A549 (cell line): ENCODE measurements around the gene NRG3. TPM values are rescaled to one million over a fixed set of nuclear protein-coding genes. Genes with fewer than 3 reads are reported as not detected.

Source experiments
- ATAC-seq, 2 experiments: fragments of 200-7000 bp in 1 of 2; fragments of >200 bp in 1 of 2; cut with Nextera tagmentation in 1 of 2; cut with Tn5 transposase in 1 of 2; 3 replicates each; pipeline versions ENCODE4 v1.8.0 to v1.9.1; 2018 to 2020; ENCODE audit warnings: mild to moderate bottlenecking in 1 of 2, moderate library complexity in 1 of 2
- CTCF ChIA-PET: fragments of 300-600 bp; sonication (Branson Sonifier 250); formaldehyde crosslinking; extraction: SDS; loops from one replicate; lab custom pipeline; 2021; ENCODE audit warnings: antibody characterized with exemption, inconsistent platforms; lab: Yijun Ruan, JAX
- POLR2A ChIA-PET: fragments of 350-600 bp; formaldehyde crosslinking; extraction: SDS; loops from one replicate; lab custom pipeline; 2021; ENCODE audit warnings: antibody characterized with exemption, inconsistent platforms; lab: Yijun Ruan, JAX
- DNase-seq, 2 experiments: peaks; one replicate each; pipeline versions ENCODE4 v3.0.0 to v3.0.0-alpha.2; 2011 to 2016; ENCODE audit warnings: low read depth in 1 of 2, low spot score in 1 of 2
- FAIRE-seq: peaks from 2 replicates; lab custom pipeline; 2011; peaks lifted over from hg19 to GRCh38; lab: Jason Lieb, UNC
- H3K27ac ChIP-seq, 2 experiments: fragments of >200 bp; sonication (Bioruptor Twin); formaldehyde crosslinking; 3 replicates each; pipeline ENCODE4 v1.5.1; 2016 to 2017
- H3K4me1 ChIP-seq: fragments of >200 bp; sonication (Bioruptor Twin); formaldehyde crosslinking; 3 replicates; pipeline ENCODE4 v1.6.1; 2016
- H3K4me2 ChIP-seq: fragments of >200 bp; sonication (Bioruptor Twin); formaldehyde crosslinking; 3 replicates; pipeline ENCODE4 v1.6.1; 2016
- H3K4me3 ChIP-seq: fragments of >200 bp; sonication (Bioruptor Twin); formaldehyde crosslinking; 3 replicates; pipeline ENCODE4 v1.5.1; 2016
- H3K9me3 ChIP-seq: fragments of >200 bp; sonication (Bioruptor Twin); formaldehyde crosslinking; 3 replicates; pipeline ENCODE4 v1.6.1; 2016
- BHLHE40 ChIP-seq: IDR thresholded peaks from 2 replicates; pipeline ENCODE4 v1.6.1; 2012; ENCODE audit warnings: low read depth, low read length, inconsistent platforms
- CBX8 ChIP-seq: fragments of 200-600 bp; sonication (generic); IDR thresholded peaks from 2 replicates; pipeline ENCODE4 v1.6.1; 2016
- EHF ChIP-seq: fragments of 250-450 bp; sonication (Bioruptor Pico); IDR thresholded peaks from 2 replicates; pipeline ENCODE4 v1.5.0; 2020; ENCODE audit warnings: mild to moderate bottlenecking
- ELK1 ChIP-seq: fragments of 150-350 bp; IDR thresholded peaks from 2 replicates; pipeline ENCODE4 v1.6.1; 2014; ENCODE audit warnings: low read depth, mild to moderate bottlenecking, low read length
- EP300 ChIP-seq, 2 experiments: fragments of >200 bp; sonication (Bioruptor Twin); formaldehyde crosslinking; IDR thresholded peaks; 2 replicates in 1 of 2; 3 replicates in 1 of 2; pipeline ENCODE4 v1.6.1; 2016 to 2017
- FOSL2 ChIP-seq, 2 experiments: fragments of 450-650 bp in 1 of 2; fragments of >200 bp in 1 of 2; sonication (Bioruptor Twin) in 1 of 2; formaldehyde crosslinking; IDR thresholded peaks; 2 replicates each; pipeline versions ENCODE4 v1.5.0 to v1.6.1; 2016 to 2020; ENCODE audit warnings: mild to moderate bottlenecking in 1 of 2, moderate library complexity in 1 of 2
- FOXS1 ChIP-seq: fragments of 250-450 bp; sonication (Bioruptor Pico); IDR thresholded peaks from 2 replicates; pipeline ENCODE4 v1.5.0; 2020; ENCODE audit warnings: mild to moderate bottlenecking, moderate library complexity
- HDAC2 ChIP-seq: fragments of 200-600 bp; sonication (generic); IDR thresholded peaks from 2 replicates; pipeline ENCODE4 v1.6.1; 2016
- HOXA7 ChIP-seq: fragments of 250-450 bp; sonication (Bioruptor Pico); IDR thresholded peaks from 2 replicates; pipeline ENCODE4 v1.5.0; 2020; ENCODE audit warnings: mild to moderate bottlenecking, moderate library complexity
- KDM1A ChIP-seq: fragments of 200-600 bp; sonication (generic); IDR thresholded peaks from 2 replicates; pipeline ENCODE4 v1.6.1; 2016; ENCODE audit warnings: low read depth, mild to moderate bottlenecking
- MAFK ChIP-seq: fragments of 450-650 bp; IDR thresholded peaks from 2 replicates; pipeline ENCODE4 v1.6.1; 2014; ENCODE audit not compliant: partially characterized antibody
- NFE2L2 ChIP-seq: fragments of 150-350 bp; conservative IDR thresholded peaks from 2 replicates; pipeline ENCODE4 v1.6.1; 2014; ENCODE audit warnings: low read length
- PHF8 ChIP-seq: fragments of 200-600 bp; sonication (generic); IDR thresholded peaks from 2 replicates; pipeline ENCODE4 v1.6.1; 2016; ENCODE audit warnings: low read depth, mild to moderate bottlenecking, antibody characterized with exemption, moderate library complexity, borderline replicate concordance
- RAD21 ChIP-seq, 2 experiments: fragments of >200 bp in 1 of 2; sonication (Bioruptor Twin) in 1 of 2; formaldehyde crosslinking in 1 of 2; IDR thresholded peaks in 1 of 2; conservative IDR thresholded peaks in 1 of 2; 2 replicates in 1 of 2; 3 replicates in 1 of 2; pipeline ENCODE4 v1.6.1; 2012 to 2018; ENCODE audit warnings: inconsistent platforms in 1 of 2
- RARB ChIP-seq: fragments of 250-450 bp; sonication (Bioruptor Pico); IDR thresholded peaks from 2 replicates; pipeline ENCODE4 v1.8.0; 2021; ENCODE audit warnings: mild to moderate bottlenecking, moderate library complexity
- RFX5 ChIP-seq: fragments of 450-650 bp; IDR thresholded peaks from 2 replicates; pipeline ENCODE4 v1.7.1; 2014; ENCODE audit warnings: antibody characterized with exemption, mild to moderate bottlenecking, moderate library complexity
- USF2 ChIP-seq: fragments of 450-650 bp; IDR thresholded peaks from 2 replicates; pipeline ENCODE4 v1.6.1; 2014; ENCODE audit warnings: antibody characterized with exemption
- whole genome bisulfite sequencing: methylation state at CpG from one replicate; pipeline ENCODE4 v1.1.6; 2017; ENCODE audit errors: missing lambda C conversion rate; 5-methylcytosine and 5-hydroxymethylcytosine counted together
- polyA plus RNA-seq, 4 experiments: library from polyadenylated mRNA; depleted of rRNA in 3 of 4; stranded (reverse); fragments of >200 nt; fragmentation: RNase III in 1 of 4; extraction: RNeasy Plus Mini Kit Qiagen cat#74134 plus additional on column Dnase treatment in 1 of 4; gene quantifications; 2 replicates in 3 of 4; 3 replicates in 1 of 4; pipeline ENCODE4 v1.2.3, GENCODE V29; 2011 to 2017
- TF ChIP-seq, protein P1 (sequence below): fragments of >200 bp; sonication (Bioruptor Twin); formaldehyde crosslinking; IDR thresholded peaks from 3 replicates; pipeline ENCODE4 v1.5.1; 2016
- TF ChIP-seq, protein P2 (sequence below): IDR thresholded peaks from 2 replicates; pipeline ENCODE4 v1.6.1; 2012; ENCODE audit warnings: low read depth, borderline replicate concordance

The NRG3 gene
- polyA plus RNA-seq, 2 of the 4 experiments (the other 2 are of a cell fraction): not detected

GRCh38 chr10:82591421-82591820 lies 716.4 kb downstream of the NRG3 start:
- POLR2A ChIA-PET: no interaction called here
- H3K4me3 ChIP-seq: no peak overlapping the region
- TF ChIP-seq NFE2L2: no peak
- no peak for TF ChIP-seq MAFK
- no peak for TF ChIP-seq RAD21 (conservative IDR thresholded peaks at IDR 0.05 in 1 of 2, IDR thresholded peaks at IDR 0.05 in 1 of 2)
- TF ChIP-seq USF2: no peak
- TF ChIP-seq RARB (CRISPR knock-in tag): no peak
- no peak for TF ChIP-seq KDM1A
- no peak for TF ChIP-seq HOXA7 (CRISPR knock-in tag)
- TF ChIP-seq BHLHE40: no peak
- no peak for TF ChIP-seq FOSL2 (IDR thresholded peaks at IDR 0.05)
- TF ChIP-seq FOSL2 (CRISPR knock-in tag; IDR thresholded peaks at IDR 0.05): no peak
- TF ChIP-seq EHF (CRISPR knock-in tag): no peak
- TF ChIP-seq EP300 (IDR thresholded peaks at IDR 0.05): no peak
- TF ChIP-seq, protein P1, sequence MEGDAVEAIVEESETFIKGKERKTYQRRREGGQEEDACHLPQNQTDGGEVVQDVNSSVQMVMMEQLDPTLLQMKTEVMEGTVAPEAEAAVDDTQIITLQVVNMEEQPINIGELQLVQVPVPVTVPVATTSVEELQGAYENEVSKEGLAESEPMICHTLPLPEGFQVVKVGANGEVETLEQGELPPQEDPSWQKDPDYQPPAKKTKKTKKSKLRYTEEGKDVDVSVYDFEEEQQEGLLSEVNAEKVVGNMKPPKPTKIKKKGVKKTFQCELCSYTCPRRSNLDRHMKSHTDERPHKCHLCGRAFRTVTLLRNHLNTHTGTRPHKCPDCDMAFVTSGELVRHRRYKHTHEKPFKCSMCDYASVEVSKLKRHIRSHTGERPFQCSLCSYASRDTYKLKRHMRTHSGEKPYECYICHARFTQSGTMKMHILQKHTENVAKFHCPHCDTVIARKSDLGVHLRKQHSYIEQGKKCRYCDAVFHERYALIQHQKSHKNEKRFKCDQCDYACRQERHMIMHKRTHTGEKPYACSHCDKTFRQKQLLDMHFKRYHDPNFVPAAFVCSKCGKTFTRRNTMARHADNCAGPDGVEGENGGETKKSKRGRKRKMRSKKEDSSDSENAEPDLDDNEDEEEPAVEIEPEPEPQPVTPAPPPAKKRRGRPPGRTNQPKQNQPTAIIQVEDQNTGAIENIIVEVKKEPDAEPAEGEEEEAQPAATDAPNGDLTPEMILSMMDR: no peak
- TF ChIP-seq FOXS1 (CRISPR knock-in tag): no peak
- no peak for TF ChIP-seq PHF8
- TF ChIP-seq, protein P2, sequence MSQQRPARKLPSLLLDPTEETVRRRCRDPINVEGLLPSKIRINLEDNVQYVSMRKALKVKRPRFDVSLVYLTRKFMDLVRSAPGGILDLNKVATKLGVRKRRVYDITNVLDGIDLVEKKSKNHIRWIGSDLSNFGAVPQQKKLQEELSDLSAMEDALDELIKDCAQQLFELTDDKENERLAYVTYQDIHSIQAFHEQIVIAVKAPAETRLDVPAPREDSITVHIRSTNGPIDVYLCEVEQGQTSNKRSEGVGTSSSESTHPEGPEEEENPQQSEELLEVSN: no peak

GRCh38 chr10:82597840-82598239 lies 722.8 kb downstream of the NRG3 start:
- DNase-seq (no peak), FAIRE-seq (no peak), ATAC-seq (no peak)
- Histone ChIP-seq H3K4me1 (no peaks in the 10 kb centered on the region), H3K4me3 (no peak overlapping the region), H3K4me2 (no peak overlapping the region), H3K9me3 (no peaks in the 10 kb centered on the region), H3K27ac (no peak overlapping the region)
- CTCF ChIA-PET: interaction anchor here (0.6 kb wide), 1 partner anchor 10 kb away, joined by 3 read pairs; no protein-coding TSS in a partner anchor
- TF ChIP-seq HDAC2: no peak
- TF ChIP-seq RFX5: no peak
- no peak for TF ChIP-seq ELK1
- no peak for TF ChIP-seq CBX8
- TF ChIP-seq, protein P2: no peak
- WGBS: 61% methylated on average over 7 of the region's 7 CpGs
- POLR2A ChIA-PET: interaction anchor here (0.7 kb wide), 1 partner anchor 27 kb away, joined by 4 read pairs; no protein-coding TSS in a partner anchor

More at GRCh38 chr10:82591421-82591820, 716.4 kb downstream of the NRG3 start:
- H3K4me2 ChIP-seq: no peak overlapping the region
- no peak for FAIRE-seq
- H3K27ac ChIP-seq: no peak overlapping the region
- CTCF ChIA-PET: no interaction called here
- no peaks in the 10 kb centered on the region for H3K9me3 ChIP-seq
- no peaks in the 10 kb centered on the region for H3K4me1 ChIP-seq
- WGBS: 43% methylated on average over 2 of the region's 2 CpGs
- ATAC-seq: no peak
- DNase-seq: no peak
